Measurements from ENCODE around the gene ITGAE. TPM values are rescaled to one million over a fixed set of nuclear protein-coding genes. Genes with fewer than 3 reads are reported as not detected.
"Not testable (repeated sequence)": the region's sequence is repeated elsewhere in the genome, so short reads cannot be mapped to it uniquely, and the experiment has no call there.

Gene ITGAE
- total RNA-seq, 1 donor from 2014 or later = 20.3 TPM

- not testable (repeated sequence) for DNase-seq (ENCODE audit: low read depth in 2 of 2)
Observed at GRCh38 chr17:3734911-3735276, 66.1 kb downstream of the ITGAE start.

- DNase-seq (ENCODE audit: low read depth in 2 of 2) = peak in 1 of 2 donors; percentile 27
Observed at GRCh38 chr17:3732210-3732621, 68.8 kb downstream of the ITGAE start.

DNA sequence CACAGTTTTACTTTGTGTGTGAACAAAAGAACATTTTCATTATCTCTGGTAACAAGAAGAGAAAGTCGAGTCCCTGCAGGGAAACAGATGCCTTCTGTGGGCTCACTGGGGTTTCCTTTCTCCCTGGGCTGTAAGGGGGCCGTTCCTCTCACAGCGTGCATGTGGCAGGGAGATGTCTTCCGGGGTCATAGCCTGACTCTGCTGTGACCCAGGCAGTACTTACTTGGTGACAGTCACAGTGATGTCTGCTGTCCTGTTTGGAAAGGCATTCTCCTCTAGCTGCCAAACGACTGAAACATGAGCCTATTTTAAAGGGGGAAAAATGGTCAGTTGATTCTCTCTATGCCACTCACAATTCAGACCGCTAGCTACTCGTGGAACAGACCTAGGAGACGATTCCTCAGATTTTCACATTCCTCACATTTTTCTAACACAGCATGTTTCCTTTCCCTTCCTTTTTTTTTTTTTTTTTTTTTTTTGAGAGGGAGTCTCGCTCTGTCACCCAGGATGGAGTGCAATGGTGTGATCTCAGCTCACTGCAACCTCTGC is 70.0 kb downstream of the ITGAE start:
- no peak for DNase-seq (ENCODE audit: low read depth in 2 of 2)

- DNase-seq (ENCODE audit: low read depth in 2 of 2) = no peak
Observed at GRCh38 chr17:3729881-3730280, 71.1 kb downstream of the ITGAE start.

- not testable (repeated sequence) for DNase-seq (ENCODE audit: low read depth in 2 of 2)
Observed at GRCh38 chr17:3728099-3728498, 72.9 kb downstream of the ITGAE start.

DNA sequence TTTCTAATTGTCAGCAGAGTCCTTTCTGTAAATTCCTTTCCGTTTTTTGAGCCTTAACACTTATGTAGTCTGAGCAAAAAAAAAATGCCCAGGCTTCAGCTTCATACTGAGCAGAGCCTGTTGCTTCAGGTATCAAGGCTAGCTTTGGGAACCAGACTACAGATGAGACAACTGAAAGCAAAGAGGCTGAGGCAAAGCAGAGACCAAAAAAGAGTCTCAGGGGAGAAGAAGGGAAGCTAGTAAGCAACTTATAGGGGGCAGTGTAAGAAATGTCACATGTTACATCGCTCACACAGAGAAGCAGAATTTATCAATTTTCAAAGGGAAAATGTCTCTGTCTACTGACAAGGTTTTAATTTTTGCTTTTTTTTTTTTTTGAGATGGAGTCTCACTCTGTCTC is 73.9 kb downstream of the ITGAE start:
- no peak for DNase-seq (ENCODE audit: low read depth in 2 of 2)

DNA sequence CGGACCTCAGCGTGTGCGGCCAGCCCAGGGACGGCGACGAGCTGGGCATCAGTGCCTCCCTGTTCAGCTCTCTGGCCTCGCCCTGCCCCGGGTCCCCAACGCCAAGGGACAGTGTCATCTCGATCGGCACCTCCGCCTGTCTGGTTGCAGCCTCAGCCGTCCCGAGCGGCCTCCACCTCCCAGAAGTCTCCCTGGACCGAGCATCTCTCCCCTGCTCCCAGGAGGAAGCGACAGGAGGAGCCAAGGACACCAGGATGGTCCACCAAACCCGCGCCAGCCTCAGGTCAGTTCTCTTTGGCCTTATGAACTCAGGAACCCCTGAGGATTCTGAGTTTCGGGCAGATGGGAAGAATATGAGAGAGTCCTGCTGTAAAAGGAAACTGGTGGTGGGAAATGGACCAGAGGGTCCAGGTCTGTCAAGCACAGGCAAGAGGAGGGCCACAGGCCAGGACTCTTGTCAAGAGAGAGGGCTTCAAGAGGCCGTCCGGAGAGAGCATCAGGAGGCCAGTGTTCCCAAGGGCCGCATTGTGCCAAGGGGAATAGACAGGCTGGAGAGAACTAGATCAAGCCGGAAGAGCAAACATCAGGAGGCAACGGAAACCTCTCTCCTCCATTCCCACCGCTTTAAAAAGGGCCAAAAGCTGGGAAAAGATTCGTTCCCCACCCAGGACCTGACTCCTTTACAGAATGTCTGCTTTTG is 76.5 kb downstream of the ITGAE start:
- no peak for DNase-seq (ENCODE audit: low read depth in 2 of 2)

- peak; percentile 80 to 90 for DNase-seq (ENCODE audit: low read depth in 2 of 2)
Observed at GRCh38 chr17:3723556-3724377, 77.2 kb downstream of the ITGAE start, which contains the start of gene HASPIN. TSS of gene HASPIN (plus strand) at chr17:3723903. CDS start at chr17:3723936, 33 bp downstream.

- DNase-seq (ENCODE audit: low read depth in 2 of 2) = no peak
Observed at GRCh38 chr17:3723188-3723555, 77.8 kb downstream of the ITGAE start.

- no peak for DNase-seq (ENCODE audit: low read depth in 2 of 2)
Observed at GRCh38 chr17:3722716-3723115, 78.3 kb downstream of the ITGAE start.

DNA sequence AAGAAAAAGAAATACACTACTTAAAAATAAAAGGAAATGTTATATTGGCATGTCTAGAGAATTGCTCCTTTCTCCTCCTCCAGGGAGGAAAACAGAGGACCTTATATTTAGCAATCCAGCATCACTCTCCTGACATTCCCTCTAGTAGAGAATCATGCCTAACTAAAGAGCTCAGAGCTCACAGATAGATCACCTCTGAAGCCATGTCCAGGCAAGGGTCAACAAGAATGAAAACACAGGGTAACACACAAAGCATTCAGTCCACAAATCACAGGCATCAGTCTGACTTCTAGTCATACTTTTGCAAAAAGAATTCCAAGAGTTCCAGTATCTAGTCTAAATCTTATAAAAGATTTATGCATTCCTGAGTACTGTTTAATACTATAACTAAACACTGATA is 81.7 kb downstream of the ITGAE start:
- DNase-seq (ENCODE audit: low read depth in 2 of 2) = no peak

GRCh38 chr17:3718201-3718600 is 82.8 kb downstream of the ITGAE start:
- DNase-seq (ENCODE audit: low read depth in 2 of 2) = peak in 1 of 2 donors; percentile 14

- no peak for DNase-seq (ENCODE audit: low read depth in 2 of 2)
Observed at GRCh38 chr17:3715296-3715695, 85.7 kb downstream of the ITGAE start.

GRCh38 chr17:3712811-3713463 is 88.1 kb downstream of the ITGAE start:
- no peak for DNase-seq (ENCODE audit: low read depth in 2 of 2)

GRCh38 chr17:3710951-3711383 is 90.0 kb downstream of the ITGAE start:
- DNase-seq (ENCODE audit: low read depth in 2 of 2) = peak in 1 of 2 donors; percentile 80

DNA sequence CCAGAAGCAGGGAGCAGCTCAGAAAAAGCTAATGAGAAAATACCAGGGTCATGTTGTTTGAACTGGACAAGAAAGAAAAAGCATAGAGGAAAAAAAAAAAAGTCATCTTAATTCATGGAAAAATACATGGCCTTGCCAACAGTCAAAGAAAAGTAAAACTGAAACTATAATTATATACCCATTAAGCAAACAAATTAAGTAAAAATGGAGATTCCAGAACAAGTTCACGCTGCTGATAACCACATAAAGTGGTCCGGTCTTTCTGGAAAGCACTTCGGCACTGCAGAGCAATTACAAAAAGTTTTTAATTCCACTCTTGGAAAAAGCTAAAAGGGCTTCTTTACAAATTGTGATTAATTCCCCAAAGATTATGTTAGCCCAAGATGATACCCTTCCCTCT is 92.6 kb downstream of the ITGAE start:
- no peak for DNase-seq (ENCODE audit: low read depth in 2 of 2)

DNA sequence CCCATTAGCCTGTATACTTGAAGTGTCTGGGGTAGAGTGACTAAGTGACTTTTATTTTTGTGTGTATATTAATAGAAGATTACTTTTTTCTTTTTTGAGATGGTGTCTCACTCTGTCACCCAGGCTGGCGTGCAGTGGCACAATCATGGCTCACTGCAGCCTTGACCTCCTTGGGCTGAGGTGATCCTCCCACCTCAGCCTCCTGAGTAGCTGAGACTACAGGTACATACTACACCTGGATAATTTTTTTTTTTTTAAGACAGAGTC is 95.3 kb downstream of the ITGAE start:
- DNase-seq (ENCODE audit: low read depth in 2 of 2) = not testable (repeated sequence)

DNA sequence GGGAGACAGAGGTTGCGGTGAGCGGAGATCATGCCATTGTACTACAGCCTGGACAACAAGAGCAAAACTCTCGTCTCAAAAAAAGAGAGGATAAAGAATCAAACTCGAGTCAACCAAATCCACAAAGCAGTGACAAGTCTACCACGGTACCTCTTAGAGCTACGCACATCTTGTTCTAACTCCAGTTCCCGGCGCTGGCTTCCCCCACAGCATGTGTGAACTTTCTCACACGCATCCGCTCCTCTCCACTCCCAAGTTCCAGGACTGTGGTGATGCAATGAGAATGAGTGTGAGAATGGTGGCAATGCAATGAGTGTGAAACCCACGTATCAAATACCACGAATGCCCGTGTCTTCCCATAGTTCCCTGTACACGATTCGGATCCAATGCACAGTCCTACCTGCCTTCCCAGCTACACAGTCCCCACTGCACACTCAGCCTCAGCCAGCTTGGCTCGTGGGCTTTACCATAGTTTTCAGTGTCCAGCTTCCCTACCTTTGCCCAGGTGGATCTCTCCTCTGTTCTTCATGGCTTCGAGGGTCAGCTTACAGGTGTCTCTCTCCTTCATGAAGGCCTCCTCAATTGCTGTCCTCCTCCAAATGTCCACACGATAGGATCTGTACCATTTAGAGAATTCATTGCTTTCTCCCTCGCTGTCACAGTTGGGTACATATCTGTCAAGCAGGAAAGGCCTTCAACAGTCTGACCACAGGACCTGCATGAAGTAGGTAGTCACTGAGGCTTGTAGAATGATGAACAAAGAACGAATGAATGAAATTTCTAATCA is 95.9 kb downstream of the ITGAE start:
- no peak for DNase-seq (ENCODE audit: low read depth in 2 of 2)

- not testable (repeated sequence) for DNase-seq (ENCODE audit: low read depth in 2 of 2)
Observed at GRCh38 chr17:3702041-3702539, 98.9 kb downstream of the ITGAE start.

DNA sequence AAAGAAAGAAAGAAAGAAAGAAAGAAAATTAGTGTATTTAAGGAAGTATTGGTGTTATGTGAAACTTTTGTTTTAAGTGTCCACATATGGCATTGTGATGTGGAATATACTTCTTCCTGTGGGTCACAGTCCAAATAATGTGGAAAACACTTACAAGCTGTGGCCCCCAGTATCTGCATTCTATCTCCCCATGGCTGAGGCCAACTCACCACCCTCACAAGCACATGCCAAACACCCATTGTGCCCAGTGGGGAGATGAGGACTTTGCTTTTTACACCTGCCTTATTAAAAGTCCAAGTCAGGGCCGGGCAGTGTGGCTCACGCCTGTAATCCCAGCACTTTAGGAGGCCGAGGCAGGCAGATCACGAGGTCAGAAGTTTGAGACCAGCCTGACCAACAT is 101.0 kb downstream of the ITGAE start:
- DNase-seq (ENCODE audit: low read depth in 2 of 2) = no peak

DNA sequence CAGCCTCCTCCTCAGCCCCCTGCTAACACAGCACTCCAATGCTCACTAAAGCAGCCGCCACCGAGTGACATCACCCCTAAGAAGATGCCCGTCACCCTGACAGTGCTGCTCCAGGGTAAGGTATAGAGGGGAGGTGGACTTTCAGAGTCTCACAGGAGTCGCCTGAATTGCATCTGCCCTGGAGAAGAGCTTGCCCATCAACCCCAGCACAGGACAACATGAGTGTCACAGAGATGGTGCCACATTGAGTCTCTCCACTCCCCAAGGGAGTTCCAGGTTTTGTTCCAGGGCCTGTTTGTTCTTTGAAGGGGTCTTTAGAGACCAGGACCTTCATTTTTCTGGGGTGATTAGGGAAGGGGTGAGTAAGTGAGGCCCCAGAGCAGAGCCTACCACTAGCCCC is 102.8 kb downstream of the ITGAE start:
- DNase-seq (ENCODE audit: low read depth in 2 of 2) = no peak

Data from dermis microvascular lymphatic vessel endothelial cell (primary cell).